Measurements from ENCODE around the gene AGPAT2. TPM values are rescaled to one million over a fixed set of nuclear protein-coding genes. Genes with fewer than 3 reads are reported as not detected.

The AGPAT2 gene
- total RNA-seq, 2 donors from 2014 or later, result 197 to 372 TPM

GRCh38 chr9:136645352-136645902, 41.8 kb downstream of the AGPAT2 start:
- Histone ChIP-seq H3K9me3 (no peaks in the 10 kb centered on the region), H3K36me3 (no peaks in the 10 kb centered on the region), H3K4me1 (peaks cover 12% of the 10 kb centered on the region), H3K4me3 (no peak overlapping the region), H3K9ac (ENCODE audit: low read depth in 2 of 2, low read length in 2 of 2) (peak overlapping the region; percentile 3 to 19), H3K27ac (peak overlapping the region; percentile 23), H3K27me3 (peaks cover 28% of the 10 kb centered on the region)
- intact Hi-C loops (cut with DNase I), result no loop called here
- TF ChIP-seq, protein P1, sequence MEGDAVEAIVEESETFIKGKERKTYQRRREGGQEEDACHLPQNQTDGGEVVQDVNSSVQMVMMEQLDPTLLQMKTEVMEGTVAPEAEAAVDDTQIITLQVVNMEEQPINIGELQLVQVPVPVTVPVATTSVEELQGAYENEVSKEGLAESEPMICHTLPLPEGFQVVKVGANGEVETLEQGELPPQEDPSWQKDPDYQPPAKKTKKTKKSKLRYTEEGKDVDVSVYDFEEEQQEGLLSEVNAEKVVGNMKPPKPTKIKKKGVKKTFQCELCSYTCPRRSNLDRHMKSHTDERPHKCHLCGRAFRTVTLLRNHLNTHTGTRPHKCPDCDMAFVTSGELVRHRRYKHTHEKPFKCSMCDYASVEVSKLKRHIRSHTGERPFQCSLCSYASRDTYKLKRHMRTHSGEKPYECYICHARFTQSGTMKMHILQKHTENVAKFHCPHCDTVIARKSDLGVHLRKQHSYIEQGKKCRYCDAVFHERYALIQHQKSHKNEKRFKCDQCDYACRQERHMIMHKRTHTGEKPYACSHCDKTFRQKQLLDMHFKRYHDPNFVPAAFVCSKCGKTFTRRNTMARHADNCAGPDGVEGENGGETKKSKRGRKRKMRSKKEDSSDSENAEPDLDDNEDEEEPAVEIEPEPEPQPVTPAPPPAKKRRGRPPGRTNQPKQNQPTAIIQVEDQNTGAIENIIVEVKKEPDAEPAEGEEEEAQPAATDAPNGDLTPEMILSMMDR (IDR thresholded peaks at IDR 0.05), result no peak
- no peak for DNase-seq

DNA sequence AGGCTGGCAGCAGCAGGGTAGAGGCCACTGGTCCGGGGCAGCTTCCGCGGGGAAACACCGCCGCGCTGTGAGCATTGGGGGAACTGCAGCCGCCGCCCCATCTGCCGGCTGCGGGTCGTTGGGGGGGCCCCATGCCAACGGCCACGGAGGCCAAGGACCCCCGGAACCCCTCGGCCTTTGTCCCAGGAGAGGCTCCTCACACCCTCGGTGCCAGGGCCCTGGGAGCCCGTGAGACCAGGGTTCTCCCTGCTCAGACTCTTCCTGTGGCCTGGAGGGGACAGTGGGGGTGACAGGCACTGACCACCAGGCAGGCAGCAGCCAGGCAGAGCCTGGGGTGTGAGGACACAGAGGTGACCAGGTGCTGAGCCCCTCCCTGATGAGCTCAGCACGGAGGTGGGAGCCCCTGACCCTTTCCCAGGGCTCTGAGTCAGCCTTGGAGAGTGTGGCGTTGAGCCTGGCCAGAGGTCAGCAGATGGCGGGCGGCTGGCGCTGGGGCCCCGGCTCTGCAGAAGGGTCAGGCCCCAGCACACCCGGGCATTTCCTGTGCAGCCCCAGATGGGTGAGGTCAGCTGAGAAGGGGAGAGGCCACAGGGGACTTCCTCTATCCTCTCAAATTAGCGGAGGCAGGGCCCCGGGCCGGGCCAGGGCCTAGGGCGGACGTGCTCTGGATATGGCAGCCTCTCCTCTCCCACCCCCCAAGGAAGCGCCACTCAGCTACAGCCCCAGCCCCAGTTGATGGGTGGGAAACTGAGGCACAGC, 42.5 kb downstream of the AGPAT2 start:
- TF ChIP-seq, protein P1 (IDR thresholded peaks at IDR 0.05), result peak; percentile 88
- Histone ChIP-seq H3K4me1 (peaks cover 12% of the 10 kb centered on the region), H3K9me3 (no peaks in the 10 kb centered on the region), H3K36me3 (no peaks in the 10 kb centered on the region), H3K27me3 (peaks cover 32% of the 10 kb centered on the region), H3K27ac (peak overlapping the region; percentile 23), H3K4me3 (peak overlapping the region; percentile 1), H3K9ac (ENCODE audit: low read depth in 2 of 2, low read length in 2 of 2) (peak overlapping the region in 1 of 2 donors; percentile 3)
- peak; percentile 50 for DNase-seq
- intact Hi-C loops (cut with DNase I), result no loop called here

- peak overlapping the region in 1 of 2 donors; percentile 47 for H3K9ac ChIP-seq (ENCODE audit: low read depth in 2 of 2, low read length in 2 of 2)
- peaks cover 32% of the 10 kb centered on the region for H3K27me3 ChIP-seq
- peak overlapping the region; percentile 23 for H3K27ac ChIP-seq
- peaks cover 12% of the 10 kb centered on the region for H3K4me1 ChIP-seq
- TF ChIP-seq, protein P1 (IDR thresholded peaks at IDR 0.05), result no peak
- no peaks in the 10 kb centered on the region for H3K36me3 ChIP-seq
- peak overlapping the region; percentile 1 for H3K4me3 ChIP-seq
- intact Hi-C loops (cut with DNase I), result no loop called here
- no peaks in the 10 kb centered on the region for H3K9me3 ChIP-seq
- DNase-seq, result peak; percentile 89
These were observed 43.0 kb downstream of the AGPAT2 start for GRCh38 chr9:136644343-136644592.

- peak overlapping the region in 1 of 2 donors; percentile 47 for H3K9ac ChIP-seq (ENCODE audit: low read depth in 2 of 2, low read length in 2 of 2)
- peak overlapping the region; percentile 1 for H3K4me3 ChIP-seq
- no peaks in the 10 kb centered on the region for H3K9me3 ChIP-seq
- peak overlapping the region; percentile 23 for H3K27ac ChIP-seq
- TF ChIP-seq, protein P1 (IDR thresholded peaks at IDR 0.05), result no peak
- peaks cover 12% of the 10 kb centered on the region for H3K4me1 ChIP-seq
- H3K27me3 ChIP-seq, result peaks cover 32% of the 10 kb centered on the region
- no peak for DNase-seq
- H3K36me3 ChIP-seq, result no peaks in the 10 kb centered on the region
- intact Hi-C loops (cut with DNase I), result no loop called here
These were observed 43.5 kb downstream of the AGPAT2 start for GRCh38 chr9:136643596-136644342.

DNA sequence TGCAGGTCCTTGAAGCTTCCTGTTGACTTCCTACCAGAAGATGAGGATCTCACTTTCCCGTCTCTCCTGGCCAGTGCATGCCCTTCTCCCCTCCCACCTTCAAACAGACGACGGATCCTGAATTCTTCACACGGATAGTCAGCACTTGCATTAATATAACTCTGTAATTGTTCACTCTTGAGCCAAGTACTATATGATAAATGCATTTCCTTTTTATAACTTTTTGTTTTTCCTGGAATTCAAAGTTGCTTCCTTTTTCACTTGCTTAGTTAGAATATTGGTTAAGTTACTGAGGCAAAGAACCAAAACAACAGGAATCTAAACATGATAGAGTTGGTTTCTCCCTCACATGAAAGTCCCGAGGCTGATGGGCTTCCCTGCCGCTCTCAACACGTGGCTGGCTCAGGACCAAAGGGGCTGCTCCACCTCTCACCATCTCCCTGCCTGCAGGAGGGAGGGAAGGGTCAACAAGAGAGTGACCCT, 44.8 kb downstream of the AGPAT2 start:
- intact Hi-C loops (cut with DNase I), result no loop called here
- peaks cover 32% of the 10 kb centered on the region for H3K27me3 ChIP-seq
- TF ChIP-seq, protein P1 (IDR thresholded peaks at IDR 0.05), result no peak
- no peak overlapping the region for H3K27ac ChIP-seq
- no peak overlapping the region for H3K9ac ChIP-seq (ENCODE audit: low read depth in 2 of 2, low read length in 2 of 2)
- no peaks in the 10 kb centered on the region for H3K9me3 ChIP-seq
- H3K4me1 ChIP-seq, result peaks cover 12% of the 10 kb centered on the region
- no peak overlapping the region for H3K4me3 ChIP-seq
- DNase-seq, result no peak
- no peaks in the 10 kb centered on the region for H3K36me3 ChIP-seq

Measured in colonic mucosa (tissue), 4 donors.